OCI-LY7 (cell line): ENCODE measurements around the gene PCNX2.

ENCODE experiments used
- CTCF ChIP-seq: fragments of 200-600 bp; sonication (generic); conservative IDR thresholded peaks from 2 replicates; pipeline ENCODE4 v1.5.1; 2014; ENCODE audit warnings: mild to moderate bottlenecking, antibody characterized with exemption, low read length, moderate library complexity, mixed read lengths
- EZH2phosphoT487 ChIP-seq: fragments of 200-600 bp; sonication (generic); IDR thresholded peaks from 2 replicates; pipeline ENCODE4 v1.6.1; 2018; ENCODE audit warnings: low read depth, borderline replicate concordance, mild to moderate bottlenecking, mixed run types, antibody characterized with exemption, low read length, moderate library complexity, mixed read lengths

DNA sequence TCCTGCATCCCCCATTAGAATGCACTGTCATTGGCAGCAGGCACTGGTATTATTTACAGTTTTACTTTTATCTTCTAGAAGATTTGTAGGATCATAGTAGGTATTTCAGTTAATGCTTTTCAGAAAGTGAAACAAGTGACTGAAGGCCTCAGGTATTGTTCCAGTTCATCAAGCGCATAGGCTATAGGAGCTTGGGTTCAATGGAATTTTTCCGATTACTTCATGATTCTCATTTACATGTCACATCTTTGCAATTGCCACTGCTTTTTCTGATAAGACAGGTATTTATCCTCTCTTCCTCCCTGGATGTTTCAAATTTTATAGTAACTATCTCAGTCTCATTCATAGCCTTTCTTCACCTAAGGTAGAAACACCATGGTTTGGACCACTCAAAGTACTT is 183.8 kb downstream of the PCNX2 start:
- TF ChIP-seq CTCF (no peak), EZH2phosphoT487 (no peak)
